Trophoblast cell (in vitro differentiated cells and primary cell): ENCODE results near the gene TNRC6C.

Experiments
- DNase-seq, 2 donors: peaks; one replicate each; pipeline ENCODE4 v3.0.0-alpha.2; 2016
- H2AFZ ChIP-seq: 2 replicates; pipeline ENCODE4 v1.6.1; 2013; ENCODE audit warnings: low read length, moderate library complexity, mild to moderate bottlenecking; ENCODE audit not compliant: insufficient read depth, poor library complexity
- H2AK5ac ChIP-seq: 2 replicates; pipeline ENCODE4 v1.6.1; 2013; ENCODE audit warnings: mild to moderate bottlenecking, low read length
- H2BK120ac ChIP-seq: 2 replicates; pipeline ENCODE4 v1.6.1; 2013; ENCODE audit warnings: low read length, mild to moderate bottlenecking, moderate library complexity; ENCODE audit not compliant: insufficient read depth, poor library complexity
- H2BK12ac ChIP-seq: 2 replicates; pipeline ENCODE4 v1.6.1; 2013; ENCODE audit warnings: mild to moderate bottlenecking, low read length, moderate library complexity
- H2BK5ac ChIP-seq: 2 replicates; pipeline ENCODE4 v1.6.1; 2013; ENCODE audit warnings: low read length, low read depth, moderate library complexity, mild to moderate bottlenecking; ENCODE audit not compliant: poor library complexity
- H3K14ac ChIP-seq: 2 replicates; pipeline ENCODE4 v1.6.1; 2013; ENCODE audit warnings: mild to moderate bottlenecking, low read length
- H3K18ac ChIP-seq: 2 replicates; pipeline ENCODE4 v1.6.1; 2013; ENCODE audit warnings: mild to moderate bottlenecking, low read length
- H3K23ac ChIP-seq: 2 replicates; pipeline ENCODE4 v1.6.1; 2013; ENCODE audit warnings: low read length
- H3K27ac ChIP-seq: 2 replicates; pipeline ENCODE4 v1.5.1; 2013; ENCODE audit warnings: low read depth, mild to moderate bottlenecking, inconsistent platforms, low read length, moderate library complexity
- H3K27me3 ChIP-seq: 2 replicates; pipeline ENCODE4 v1.6.1; 2013; ENCODE audit warnings: inconsistent platforms, mild to moderate bottlenecking, low read length, moderate library complexity; ENCODE audit not compliant: insufficient read depth
- H3K36me3 ChIP-seq, 2 experiments: 1 replicate in 1 of 2; 2 replicates in 1 of 2; pipeline ENCODE4 v1.6.1; 2013; ENCODE audit warnings: low read length in 2 of 2, mild to moderate bottlenecking in 2 of 2, moderate library complexity in 1 of 2; ENCODE audit not compliant: insufficient read depth in 2 of 2, control insufficient read depth in 1 of 2
- H3K4ac ChIP-seq: 2 replicates; pipeline ENCODE4 v1.6.1; 2013; ENCODE audit warnings: low read depth, mild to moderate bottlenecking, low read length, moderate library complexity
- H3K4me1 ChIP-seq, 2 experiments: 1 replicate in 1 of 2; 2 replicates in 1 of 2; pipeline ENCODE4 v1.6.1; 2013; ENCODE audit warnings: low read length in 2 of 2, mild to moderate bottlenecking in 2 of 2, moderate library complexity in 1 of 2; ENCODE audit not compliant: insufficient read depth in 2 of 2, control insufficient read depth in 1 of 2
- H3K4me2 ChIP-seq: 2 replicates; pipeline ENCODE4 v1.6.1; 2013; ENCODE audit warnings: inconsistent platforms, mild to moderate bottlenecking, low read length, moderate library complexity
- H3K4me3 ChIP-seq: 2 replicates; pipeline ENCODE4 v1.5.1; 2013; ENCODE audit warnings: mild to moderate bottlenecking, low read depth, low read length, inconsistent platforms
- H3K79me1 ChIP-seq: one replicate; pipeline ENCODE4 v1.6.1; 2013; ENCODE audit warnings: low read length
- H3K79me2 ChIP-seq: 2 replicates; pipeline ENCODE4 v1.6.1; 2013; ENCODE audit warnings: low read length, mild to moderate bottlenecking; ENCODE audit not compliant: control insufficient read depth, insufficient read depth, poor library complexity
- H3K9ac ChIP-seq: 2 replicates; pipeline ENCODE4 v1.6.1; 2013; ENCODE audit warnings: mild to moderate bottlenecking, low read length
- H3K9me3 ChIP-seq: 2 replicates; pipeline ENCODE4 v1.6.1; 2013; ENCODE audit warnings: low read depth, mild to moderate bottlenecking, control low read depth, inconsistent platforms, low read length; ENCODE audit not compliant: insufficient read depth
- H4K12ac ChIP-seq: 2 replicates; pipeline ENCODE4 v1.6.1; 2013; ENCODE audit warnings: low read depth, mild to moderate bottlenecking, low read length, moderate library complexity
- H4K8ac ChIP-seq: 2 replicates; pipeline ENCODE4 v1.6.1; 2013; ENCODE audit warnings: low read depth, mild to moderate bottlenecking, low read length, moderate library complexity
- H4K91ac ChIP-seq: one replicate; pipeline ENCODE4 v1.6.1; 2013; ENCODE audit warnings: low read depth, mild to moderate bottlenecking, low read length, moderate library complexity
- WGBS: extraction: QIAGEN DNeasy Blood & Tissue Kit; methylation state at CpG from one replicate; pipeline ENCODE4 v1.1.7; 2013; ENCODE audit warnings: missing lambda C conversion rate; ENCODE audit not compliant: insufficient read length, insufficient coverage; ENCODE audit errors: extremely low coverage; 5-methylcytosine and 5-hydroxymethylcytosine counted together

The TNRC6C gene

DNA sequence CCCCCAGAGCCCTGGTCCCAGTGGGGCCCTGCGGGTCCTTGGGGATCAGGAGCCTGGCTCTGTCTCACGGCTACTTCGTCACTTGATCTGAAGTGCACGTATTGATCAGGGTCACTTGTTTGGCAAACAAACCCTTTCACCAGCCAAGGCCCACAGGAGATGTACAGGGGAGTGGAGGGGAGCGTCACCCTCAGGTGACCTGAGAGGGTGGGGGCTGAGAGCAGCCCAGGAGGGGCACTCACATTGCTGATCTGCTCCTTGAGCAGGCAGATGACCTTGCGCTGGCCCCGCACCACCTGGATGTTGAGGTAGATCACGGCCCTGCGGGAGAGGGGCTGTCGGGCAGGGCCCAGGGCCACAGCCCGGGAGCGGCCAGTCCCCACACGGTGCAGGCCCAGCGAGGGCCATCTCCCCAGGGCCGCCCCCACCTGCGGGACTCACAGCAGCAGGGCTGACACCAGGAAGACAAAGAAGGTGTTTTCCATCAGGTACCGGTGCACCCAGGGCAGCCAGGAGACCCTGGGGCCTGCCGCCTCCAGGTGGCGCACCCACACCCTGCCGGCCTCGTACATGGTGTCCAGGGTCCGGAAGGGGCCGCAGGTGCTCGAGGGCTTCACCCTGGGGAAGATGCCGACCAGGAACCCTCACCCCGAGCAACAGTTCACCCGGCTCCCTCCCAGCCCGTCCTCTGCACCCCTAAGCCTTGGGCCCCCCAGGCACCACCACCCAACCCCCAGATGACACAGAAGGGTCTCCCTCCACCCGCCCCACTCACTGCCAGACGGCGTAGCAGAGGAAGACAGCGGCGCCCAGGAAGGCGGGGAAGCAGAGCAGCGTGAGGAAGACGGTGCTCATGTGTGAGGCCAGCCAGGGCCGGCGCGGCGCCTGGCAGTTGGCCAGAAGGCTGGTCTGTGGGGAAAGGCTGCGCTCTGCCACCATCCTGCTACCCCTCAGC lies 158.8 kb downstream of the TNRC6C start:
- Histone ChIP-seq H3K4ac (no peak overlapping the region), H3K14ac (no peak overlapping the region), H4K8ac (no peak overlapping the region), H3K79me2 (no peaks in the 10 kb centered on the region), H2BK12ac (no peak overlapping the region), H2BK5ac (no peak overlapping the region), H3K4me1 (no peaks in the 10 kb centered on the region), H3K9me3 (peaks cover 2% of the 10 kb centered on the region), H3K9ac (no peak overlapping the region), H3K79me1 (no peaks in the 10 kb centered on the region), H3K4me2 (no peak overlapping the region), H2BK120ac (no peak overlapping the region), H3K27me3 (no peaks in the 10 kb centered on the region), H3K18ac (no peak overlapping the region), H3K36me3 (peaks cover 56 to 61% of the 10 kb centered on the region in 2 experiments), H3K23ac (no peak overlapping the region), H4K91ac (no peak overlapping the region), H4K12ac (no peak overlapping the region), H3K4me3 (no peak overlapping the region), H2AFZ (no peak overlapping the region), H3K27ac (no peak overlapping the region), H2AK5ac (no peak overlapping the region)
- no CpG with 5 or more reads among the region's 41 CpGs for WGBS
- peak in 1 of 2 donors; percentile 41 for DNase-seq

DNA sequence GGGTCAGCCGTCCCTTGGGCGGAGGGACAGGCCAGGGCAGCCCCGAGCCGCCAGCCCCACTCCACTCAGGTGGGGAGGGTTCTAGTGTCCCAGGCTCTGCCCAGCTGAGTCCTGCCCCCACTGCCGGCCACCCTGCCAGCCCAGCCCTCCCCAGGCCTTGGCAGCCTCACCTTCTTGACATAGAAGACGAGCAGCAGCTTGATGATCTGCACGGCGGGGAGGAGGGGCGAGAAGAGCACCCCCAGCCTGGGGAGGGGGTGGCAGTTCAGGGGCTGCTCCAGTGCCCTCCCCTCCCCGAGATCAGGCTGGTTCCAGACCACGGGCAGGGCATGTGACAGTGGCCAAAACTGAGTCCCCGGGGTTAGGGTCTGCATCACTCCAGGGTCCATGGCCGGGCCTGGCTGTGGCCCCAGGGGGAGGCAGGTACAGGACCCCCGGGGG lies 160.3 kb downstream of the TNRC6C start:
- no peaks in the 10 kb centered on the region for H3K79me2 ChIP-seq
- no peak overlapping the region for H3K23ac ChIP-seq
- no peak overlapping the region for H2AFZ ChIP-seq
- no peak overlapping the region for H4K8ac ChIP-seq
- H2BK5ac ChIP-seq, result no peak overlapping the region
- no peak overlapping the region for H2BK12ac ChIP-seq
- H3K14ac ChIP-seq, result no peak overlapping the region
- H3K79me1 ChIP-seq, result no peaks in the 10 kb centered on the region
- H3K27ac ChIP-seq, result no peak overlapping the region
- H3K4me3 ChIP-seq, result no peak overlapping the region
- no peak overlapping the region for H4K91ac ChIP-seq
- no peaks in the 10 kb centered on the region for H3K4me1 ChIP-seq
- no peak overlapping the region for H2BK120ac ChIP-seq
- no peak overlapping the region for H4K12ac ChIP-seq
- H3K4ac ChIP-seq, result no peak overlapping the region
- no peaks in the 10 kb centered on the region for H3K27me3 ChIP-seq
- peaks cover 2% of the 10 kb centered on the region for H3K9me3 ChIP-seq
- WGBS, result no CpG with 5 or more reads among the region's 14 CpGs
- no peak overlapping the region for H3K18ac ChIP-seq
- no peak for DNase-seq
- H2AK5ac ChIP-seq, result no peak overlapping the region
- H3K9ac ChIP-seq, result no peak overlapping the region
- no peak overlapping the region for H3K4me2 ChIP-seq
- H3K36me3 ChIP-seq, result peaks cover 65 to 67% of the 10 kb centered on the region in 2 experiments

DNA sequence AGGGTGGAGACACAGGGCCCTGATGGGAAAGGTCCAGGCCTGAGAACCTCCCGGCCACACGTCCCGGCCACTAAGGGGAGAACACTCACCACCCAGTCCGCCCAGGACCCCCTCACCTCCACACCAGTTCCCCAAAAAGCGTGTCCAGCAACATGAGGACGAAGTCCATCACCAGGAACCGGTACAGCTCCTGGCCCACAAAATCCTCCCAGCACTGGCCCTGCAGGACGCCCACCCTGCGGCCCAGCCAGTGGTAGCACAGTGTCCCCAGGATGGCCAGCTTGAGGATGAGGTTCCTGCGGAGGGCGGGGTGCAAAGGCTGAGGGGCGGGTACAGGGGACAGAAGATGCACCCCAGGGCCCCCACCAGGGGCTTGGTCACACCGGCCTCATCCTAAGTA lies 162.0 kb downstream of the TNRC6C start:
- Histone ChIP-seq H3K18ac (no peak overlapping the region), H3K4me3 (no peak overlapping the region), H3K36me3 (peaks cover 71 to 74% of the 10 kb centered on the region in 2 experiments), H3K4me2 (no peak overlapping the region), H3K14ac (no peak overlapping the region), H4K8ac (no peak overlapping the region), H3K79me2 (no peaks in the 10 kb centered on the region), H3K4me1 (no peaks in the 10 kb centered on the region), H3K23ac (no peak overlapping the region), H4K91ac (no peak overlapping the region), H2AK5ac (no peak overlapping the region), H3K27ac (no peak overlapping the region), H3K9ac (no peak overlapping the region), H2BK12ac (no peak overlapping the region), H3K79me1 (no peaks in the 10 kb centered on the region), H4K12ac (no peak overlapping the region), H2BK5ac (no peak overlapping the region), H3K27me3 (no peaks in the 10 kb centered on the region), H3K9me3 (peaks cover 2% of the 10 kb centered on the region), H2AFZ (no peak overlapping the region), H3K4ac (no peak overlapping the region), H2BK120ac (no peak overlapping the region)
- no CpG with 5 or more reads among the region's 13 CpGs for WGBS
- no peak for DNase-seq

DNA sequence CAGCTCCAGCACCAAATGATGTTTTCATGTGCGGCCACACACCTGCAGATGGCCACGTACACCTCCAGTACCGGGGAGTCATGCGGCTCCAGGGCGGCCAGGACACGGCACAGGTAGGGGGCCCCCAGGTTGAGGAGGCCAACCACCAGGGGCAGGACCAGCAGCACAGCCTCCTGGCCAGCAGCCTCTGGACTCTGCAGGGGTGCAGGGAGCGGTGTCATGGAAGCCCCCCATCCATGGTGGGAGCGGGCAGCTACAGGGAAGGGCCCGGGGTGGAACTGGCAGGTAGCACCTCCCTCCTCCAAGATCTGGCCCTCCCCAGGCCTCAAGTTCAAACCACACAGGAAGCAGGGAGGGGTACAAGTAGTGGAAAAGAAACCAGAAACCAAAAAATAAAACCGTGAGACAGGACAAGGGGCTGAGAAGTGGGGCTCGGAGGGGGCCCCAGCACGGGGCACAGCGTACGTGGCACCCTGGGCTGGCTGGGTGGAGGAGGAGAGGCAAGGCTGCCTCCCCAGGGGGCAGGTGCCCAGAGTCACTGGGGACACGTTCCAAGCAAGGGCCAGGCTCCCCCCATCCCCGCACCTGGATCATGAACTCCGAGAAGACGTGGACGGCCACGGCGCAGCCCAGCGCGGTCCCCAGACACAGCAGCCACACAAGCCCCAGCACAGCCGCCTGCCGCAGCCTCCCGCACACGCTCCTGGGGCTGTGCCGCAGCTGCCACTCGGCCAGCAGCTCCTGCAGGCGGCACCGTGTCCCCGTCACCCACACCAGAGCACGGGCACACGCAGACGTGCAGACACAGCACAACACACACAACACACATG lies 162.7 kb downstream of the TNRC6C start:
- WGBS, result no CpG with 5 or more reads among the region's 35 CpGs
- no peak overlapping the region for H3K4me3 ChIP-seq
- DNase-seq, result no peak

More for the DNA sequence above, 162.7 kb downstream of the TNRC6C start:
- Histone ChIP-seq H3K27ac (no peak overlapping the region), H4K91ac (no peak overlapping the region), H3K23ac (no peak overlapping the region), H4K8ac (no peak overlapping the region), H3K4me2 (no peak overlapping the region), H2BK120ac (no peak overlapping the region), H3K79me1 (no peaks in the 10 kb centered on the region), H3K9me3 (peaks cover 2% of the 10 kb centered on the region), H2BK5ac (no peak overlapping the region), H3K27me3 (no peaks in the 10 kb centered on the region), H4K12ac (no peak overlapping the region), H3K14ac (no peak overlapping the region), H2BK12ac (no peak overlapping the region), H3K4ac (no peak overlapping the region), H3K36me3 (peaks cover 74 to 80% of the 10 kb centered on the region in 2 experiments), H2AFZ (no peak overlapping the region), H3K79me2 (no peaks in the 10 kb centered on the region), H3K18ac (no peak overlapping the region), H2AK5ac (no peak overlapping the region), H3K4me1 (no peaks in the 10 kb centered on the region), H3K9ac (no peak overlapping the region)
